ENCODE data around the gene FGF1. TPM values are rescaled to one million over a fixed set of nuclear protein-coding genes. Genes with fewer than 3 reads are reported as not detected.

The FGF1 gene
- total and polyA plus RNA-seq, 2 donors (not counting 3 experiments of a cell fraction or from before 2014, with no cell fraction given) = not detected

DNA sequence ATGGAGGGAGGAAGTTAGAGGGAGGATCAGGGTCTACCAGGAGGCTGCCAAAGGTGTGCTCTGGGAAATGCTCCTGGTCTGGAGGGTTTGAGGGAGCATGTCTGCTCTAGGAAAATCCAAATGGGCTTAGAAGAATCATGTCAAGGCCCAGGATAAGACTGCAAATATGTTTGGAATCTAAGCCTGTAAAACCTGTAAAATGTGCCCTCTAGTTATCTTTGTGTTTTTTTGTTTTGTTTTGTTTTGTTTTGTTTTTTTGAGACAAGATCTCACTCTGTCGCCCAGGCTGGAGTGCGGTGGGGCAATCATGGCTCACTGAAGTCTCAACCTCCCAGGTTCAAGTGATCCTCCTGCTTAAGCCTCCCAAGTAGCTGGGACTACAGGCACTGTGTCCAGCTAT, 135.4 kb downstream of the FGF1 start:
- no peak overlapping the region for H3K4me3 ChIP-seq (replicated peaks in 1 of 3; ENCODE audit: insufficient read depth in 1 of 3, low read depth in 1 of 3, low read length in 3 of 3)
- H3K4me1 ChIP-seq (ENCODE audit: control insufficient read depth, extremely low read depth, insufficient read depth, low read length) = peaks cover 20% of the 10 kb centered on the region
- DNase-seq (ENCODE audit: low read depth, low spot score) = no peak
- intact Hi-C loops (cut with micrococcal nuclease) = loop anchor here (5.0 kb wide), 1 partner anchor 548 kb away; no protein-coding TSS in a partner anchor
- no peak for TF ChIP-seq EZH2 (IDR thresholded peaks at IDR 0.05; ENCODE audit: borderline replicate concordance, low read depth, low read length, severe bottlenecking)
- TF ChIP-seq POLR2A (IDR thresholded peaks at IDR 0.05; ENCODE audit: low read depth, low read length) = no peak
- no peak for TF ChIP-seq GATA2 (IDR thresholded peaks at IDR 0.05; ENCODE audit: insufficient read depth, insufficient read length, low read depth, low read length)
- no peak for TF ChIP-seq JUN (IDR thresholded peaks at IDR 0.05; ENCODE audit: borderline replicate concordance, insufficient read depth, insufficient read length, low read depth)
- no peak for TF ChIP-seq POLR2AphosphoS5 (IDR thresholded peaks at IDR 0.05; ENCODE audit: insufficient read depth, low read depth, low read length)
- TF ChIP-seq, protein P1, sequence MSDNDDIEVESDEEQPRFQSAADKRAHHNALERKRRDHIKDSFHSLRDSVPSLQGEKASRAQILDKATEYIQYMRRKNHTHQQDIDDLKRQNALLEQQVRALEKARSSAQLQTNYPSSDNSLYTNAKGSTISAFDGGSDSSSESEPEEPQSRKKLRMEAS (IDR thresholded peaks at IDR 0.05; ENCODE audit: insufficient read depth, insufficient read length) = no peak
- no peak for TF ChIP-seq MYC (IDR thresholded peaks at IDR 0.05; ENCODE audit: low read depth, low read length)
- no peak for TF ChIP-seq CTCF (IDR thresholded peaks at IDR 0.05; ENCODE audit: extremely low read depth in 1 of 2, insufficient read depth in 1 of 2, low read depth in 1 of 2, low read length in 2 of 2)
- TF ChIP-seq FOS (IDR thresholded peaks at IDR 0.05; ENCODE audit: borderline replicate concordance, insufficient read depth, low read length) = no peak
- no peak overlapping the region for H3K9ac ChIP-seq (replicated peaks; ENCODE audit: extremely low read depth, insufficient read depth, low read length)
- H3K27me3 ChIP-seq (ENCODE audit: control insufficient read depth in 2 of 2, insufficient read depth in 2 of 2, low read length in 2 of 2) = no peaks in the 10 kb centered on the region
- H3K36me3 ChIP-seq (ENCODE audit: control insufficient read depth in 2 of 2, extremely low read depth in 1 of 2, insufficient read depth in 2 of 2, low read length in 2 of 2) = no peaks in the 10 kb centered on the region
- dilution Hi-C loops (cut with MboI; ENCODE audit: extremely low pct_ligation_motif_present, low sequenced_read_pairs) = no loop called here
- H3K27ac ChIP-seq (ENCODE audit: insufficient read depth, low read depth, low read length) = no peak overlapping the region
- no peaks in the 10 kb centered on the region for H4K20me1 ChIP-seq (replicated peaks; ENCODE audit: control insufficient read depth, extremely low read depth, insufficient read depth, low read length)
- no peak for FAIRE-seq
- no TSS peak for BruUV-seq (replicated peaks)
- no peaks in the 10 kb centered on the region for H3K9me3 ChIP-seq (replicated peaks; ENCODE audit: control insufficient read depth, insufficient read depth, low read length)
- no peaks in the 10 kb centered on the region for H3K9me1 ChIP-seq (replicated peaks; ENCODE audit: control insufficient read depth, extremely low read depth, insufficient read depth, low read length)
- H3K79me2 ChIP-seq (ENCODE audit: control insufficient read depth, insufficient read depth, low read length) = no peaks in the 10 kb centered on the region
- H2AFZ ChIP-seq (ENCODE audit: low read depth, low read length) = no peak overlapping the region
- POLR2A ChIA-PET = no interaction called here
- H3K4me2 ChIP-seq (ENCODE audit: insufficient read depth, low read length) = no peak overlapping the region
- CTCF ChIA-PET = interaction anchor here (1.0 to 12.7 kb wide), 12 partner anchors 12 to 407 kb away, joined by 3 to 128 read pairs (median 4); partner anchors contain the start of gene SPRY4

Data from endothelial cell of umbilical vein (primary cell).